Measurements from ENCODE around the gene CALHM6.

CALHM6 gene

GRCh38 chr6:116511424-116512110 is 50.4 kb downstream of the CALHM6 start, which contains the start of gene CALHM5:
TSS of gene CALHM5 (plus strand) at chr6:116511639. CDS start at chr6:116511697, 58 bp downstream.
- peak; percentile 67; the same call in 1 of the 2 replicates for TF ChIP-seq CEBPB (IDR thresholded peaks at IDR 0.05)
- TF ChIP-seq TEAD4 (IDR thresholded peaks at IDR 0.05): peak; percentile 24; the same call in 1 of the 2 replicates
- TF ChIP-seq TCF12 (IDR thresholded peaks at IDR 0.05; ENCODE audit: low read depth): no peak
- TF ChIP-seq RAD21 (IDR thresholded peaks at IDR 0.05; ENCODE audit: low read depth): peak; percentile 59
- no peak for TF ChIP-seq ZBTB7A (IDR thresholded peaks at IDR 0.05; ENCODE audit: low read depth)
- 0 out of 2 replicates have a peak, but pooled peaks have one; percentile 14 for TF ChIP-seq YY1 (IDR thresholded peaks at IDR 0.05; ENCODE audit: low read depth)
- no peak for TF ChIP-seq EGR1 (IDR thresholded peaks at IDR 0.05)
- TF ChIP-seq NFIC (IDR thresholded peaks at IDR 0.05): no peak

DNA sequence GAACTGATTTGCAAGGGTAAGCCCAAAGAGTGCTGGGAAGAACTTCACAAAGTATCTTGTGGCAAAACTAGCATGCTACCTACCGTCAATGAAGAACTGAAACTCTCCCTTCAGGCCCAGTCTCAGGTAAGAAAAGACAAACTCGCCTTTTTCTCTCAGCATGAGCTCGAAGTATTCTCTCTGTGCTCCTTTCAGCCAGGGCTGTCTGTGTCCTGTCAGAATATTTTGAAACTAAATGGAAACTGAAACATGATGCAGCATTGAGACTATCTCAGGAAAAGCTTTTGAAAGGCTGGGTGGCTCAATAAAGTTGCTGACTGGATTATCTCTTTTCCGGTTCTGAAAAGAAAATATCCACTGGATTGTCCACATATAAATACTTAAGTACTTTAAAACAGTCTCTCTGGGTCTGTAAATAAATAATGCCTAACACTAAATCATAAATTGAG is 51.0 kb downstream of the CALHM6 start:
- no peak for TF ChIP-seq RAD21 (IDR thresholded peaks at IDR 0.05; ENCODE audit: low read depth)
- TF ChIP-seq FOXM1 (IDR thresholded peaks at IDR 0.05; ENCODE audit: borderline replicate concordance, low read depth): no peak
- TF ChIP-seq ZBTB7A (IDR thresholded peaks at IDR 0.05; ENCODE audit: low read depth): no peak
- no peak for TF ChIP-seq TAF1 (IDR thresholded peaks at IDR 0.05; ENCODE audit: low read depth)
- TF ChIP-seq, protein P1, sequence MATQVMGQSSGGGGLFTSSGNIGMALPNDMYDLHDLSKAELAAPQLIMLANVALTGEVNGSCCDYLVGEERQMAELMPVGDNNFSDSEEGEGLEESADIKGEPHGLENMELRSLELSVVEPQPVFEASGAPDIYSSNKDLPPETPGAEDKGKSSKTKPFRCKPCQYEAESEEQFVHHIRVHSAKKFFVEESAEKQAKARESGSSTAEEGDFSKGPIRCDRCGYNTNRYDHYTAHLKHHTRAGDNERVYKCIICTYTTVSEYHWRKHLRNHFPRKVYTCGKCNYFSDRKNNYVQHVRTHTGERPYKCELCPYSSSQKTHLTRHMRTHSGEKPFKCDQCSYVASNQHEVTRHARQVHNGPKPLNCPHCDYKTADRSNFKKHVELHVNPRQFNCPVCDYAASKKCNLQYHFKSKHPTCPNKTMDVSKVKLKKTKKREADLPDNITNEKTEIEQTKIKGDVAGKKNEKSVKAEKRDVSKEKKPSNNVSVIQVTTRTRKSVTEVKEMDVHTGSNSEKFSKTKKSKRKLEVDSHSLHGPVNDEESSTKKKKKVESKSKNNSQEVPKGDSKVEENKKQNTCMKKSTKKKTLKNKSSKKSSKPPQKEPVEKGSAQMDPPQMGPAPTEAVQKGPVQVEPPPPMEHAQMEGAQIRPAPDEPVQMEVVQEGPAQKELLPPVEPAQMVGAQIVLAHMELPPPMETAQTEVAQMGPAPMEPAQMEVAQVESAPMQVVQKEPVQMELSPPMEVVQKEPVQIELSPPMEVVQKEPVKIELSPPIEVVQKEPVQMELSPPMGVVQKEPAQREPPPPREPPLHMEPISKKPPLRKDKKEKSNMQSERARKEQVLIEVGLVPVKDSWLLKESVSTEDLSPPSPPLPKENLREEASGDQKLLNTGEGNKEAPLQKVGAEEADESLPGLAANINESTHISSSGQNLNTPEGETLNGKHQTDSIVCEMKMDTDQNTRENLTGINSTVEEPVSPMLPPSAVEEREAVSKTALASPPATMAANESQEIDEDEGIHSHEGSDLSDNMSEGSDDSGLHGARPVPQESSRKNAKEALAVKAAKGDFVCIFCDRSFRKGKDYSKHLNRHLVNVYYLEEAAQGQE (IDR thresholded peaks at IDR 0.05; ENCODE audit: low read depth): no peak
- no peak for TF ChIP-seq CEBPB (IDR thresholded peaks at IDR 0.05)
- TF ChIP-seq EP300 (IDR thresholded peaks at IDR 0.05; ENCODE audit: borderline replicate concordance): no peak
- TF ChIP-seq TCF12 (IDR thresholded peaks at IDR 0.05; ENCODE audit: low read depth): no peak

- TF ChIP-seq NFIC (IDR thresholded peaks at IDR 0.05) (no peak), EGR1 (IDR thresholded peaks at IDR 0.05) (no peak), FOXM1 (IDR thresholded peaks at IDR 0.05; ENCODE audit: borderline replicate concordance, low read depth) (no peak), MAX (IDR thresholded peaks at IDR 0.05) (no peak), RAD21 (IDR thresholded peaks at IDR 0.05; ENCODE audit: low read depth) (no peak), TEAD4 (IDR thresholded peaks at IDR 0.05) (no peak), CREB1 (IDR thresholded peaks at IDR 0.05; ENCODE audit: low read depth) (no peak), YY1 (IDR thresholded peaks at IDR 0.05; ENCODE audit: low read depth) (no peak), TCF12 (IDR thresholded peaks at IDR 0.05; ENCODE audit: low read depth) (no peak), CEBPB (IDR thresholded peaks at IDR 0.05) (no peak), EP300 (IDR thresholded peaks at IDR 0.05; ENCODE audit: borderline replicate concordance) (no peak), TAF1 (IDR thresholded peaks at IDR 0.05; ENCODE audit: low read depth) (no peak), ZBTB7A (IDR thresholded peaks at IDR 0.05; ENCODE audit: low read depth) (no peak)
- TF ChIP-seq, protein P1 (IDR thresholded peaks at IDR 0.05; ENCODE audit: low read depth): no peak
- TF ChIP-seq, protein P2, sequence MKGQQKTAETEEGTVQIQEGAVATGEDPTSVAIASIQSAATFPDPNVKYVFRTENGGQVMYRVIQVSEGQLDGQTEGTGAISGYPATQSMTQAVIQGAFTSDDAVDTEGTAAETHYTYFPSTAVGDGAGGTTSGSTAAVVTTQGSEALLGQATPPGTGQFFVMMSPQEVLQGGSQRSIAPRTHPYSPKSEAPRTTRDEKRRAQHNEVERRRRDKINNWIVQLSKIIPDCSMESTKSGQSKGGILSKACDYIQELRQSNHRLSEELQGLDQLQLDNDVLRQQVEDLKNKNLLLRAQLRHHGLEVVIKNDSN (IDR thresholded peaks at IDR 0.05): no peak
These were observed 51.6 kb downstream of the CALHM6 start for GRCh38 chr6:116512734-116513133.
